ENCODE data around the gene DUSP18. TPM values are rescaled to one million over a fixed set of nuclear protein-coding genes. Genes with fewer than 3 reads are reported as not detected.
"Not testable (repeated sequence)": the region's sequence is repeated elsewhere in the genome, so short reads cannot be mapped to it uniquely, and the experiment has no call there.

The DUSP18 gene
- total and polyA plus RNA-seq, 2 experiments from 2014 or later = 7.7 to 7.9 TPM

DNA sequence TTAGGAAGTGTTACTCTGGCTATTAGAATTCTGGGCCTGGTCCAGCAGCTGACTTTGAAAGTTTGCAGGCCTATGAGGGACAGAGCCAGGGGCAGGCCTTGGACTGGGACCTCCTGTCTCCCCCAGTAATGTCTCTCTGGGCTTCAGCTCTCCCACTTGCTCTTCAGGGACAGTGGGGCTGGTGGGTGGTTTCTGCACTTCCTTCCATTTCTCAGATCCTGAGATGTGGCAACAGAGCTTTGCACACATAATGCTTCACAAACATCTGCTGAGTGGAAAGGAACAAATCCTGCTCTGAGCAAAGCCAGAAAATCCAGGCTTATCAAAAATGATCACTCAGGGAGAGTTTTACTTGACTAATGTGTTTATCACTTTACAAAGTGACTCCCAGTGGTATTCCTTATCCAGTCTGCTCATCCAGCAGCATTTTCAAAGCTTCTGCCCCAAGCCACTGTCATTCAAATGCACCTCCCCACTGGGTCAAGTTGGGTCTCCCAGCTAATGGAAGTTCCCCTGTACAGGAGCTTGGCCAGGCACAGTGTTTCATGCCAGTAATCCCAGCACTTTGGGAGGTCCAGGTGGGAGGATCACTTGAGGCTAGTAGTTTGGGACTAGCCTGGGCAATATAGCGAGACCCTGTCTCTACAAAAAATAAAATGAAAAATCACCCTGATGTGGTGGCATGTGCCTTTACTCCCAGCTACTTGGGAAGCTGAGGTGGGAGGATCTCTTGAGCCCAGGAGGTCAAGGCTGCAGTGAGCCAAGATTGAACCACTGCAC, 13.5 kb upstream of the DUSP18 start:
- H3K79me2 ChIP-seq = no peaks in the 10 kb centered on the region
- H3K4me1 ChIP-seq (ENCODE audit: insufficient read depth) = no peaks in the 10 kb centered on the region
- no peaks in the 10 kb centered on the region for H3K36me3 ChIP-seq (replicated peaks; ENCODE audit: insufficient read depth, low read depth)
- H4K20me1 ChIP-seq (ENCODE audit: insufficient read depth, poor library complexity, severe bottlenecking) = no peaks in the 10 kb centered on the region
- no peak overlapping the region for H2AFZ ChIP-seq
- H3K27me3 ChIP-seq = peaks cover 16% of the 10 kb centered on the region
- no peak for TF ChIP-seq EZH2phosphoT487 (IDR thresholded peaks at IDR 0.05; ENCODE audit: low read depth, severe bottlenecking, unreplicated experiment)
- no peak for TF ChIP-seq EZH2 (IDR thresholded peaks at IDR 0.05; ENCODE audit: borderline replicate concordance)
- TF ChIP-seq, protein P1, sequence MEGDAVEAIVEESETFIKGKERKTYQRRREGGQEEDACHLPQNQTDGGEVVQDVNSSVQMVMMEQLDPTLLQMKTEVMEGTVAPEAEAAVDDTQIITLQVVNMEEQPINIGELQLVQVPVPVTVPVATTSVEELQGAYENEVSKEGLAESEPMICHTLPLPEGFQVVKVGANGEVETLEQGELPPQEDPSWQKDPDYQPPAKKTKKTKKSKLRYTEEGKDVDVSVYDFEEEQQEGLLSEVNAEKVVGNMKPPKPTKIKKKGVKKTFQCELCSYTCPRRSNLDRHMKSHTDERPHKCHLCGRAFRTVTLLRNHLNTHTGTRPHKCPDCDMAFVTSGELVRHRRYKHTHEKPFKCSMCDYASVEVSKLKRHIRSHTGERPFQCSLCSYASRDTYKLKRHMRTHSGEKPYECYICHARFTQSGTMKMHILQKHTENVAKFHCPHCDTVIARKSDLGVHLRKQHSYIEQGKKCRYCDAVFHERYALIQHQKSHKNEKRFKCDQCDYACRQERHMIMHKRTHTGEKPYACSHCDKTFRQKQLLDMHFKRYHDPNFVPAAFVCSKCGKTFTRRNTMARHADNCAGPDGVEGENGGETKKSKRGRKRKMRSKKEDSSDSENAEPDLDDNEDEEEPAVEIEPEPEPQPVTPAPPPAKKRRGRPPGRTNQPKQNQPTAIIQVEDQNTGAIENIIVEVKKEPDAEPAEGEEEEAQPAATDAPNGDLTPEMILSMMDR (IDR thresholded peaks at IDR 0.05; ENCODE audit: poor library complexity) = no peak
- H3K9me2 ChIP-seq (replicated peaks; ENCODE audit: insufficient read depth) = no peaks in the 10 kb centered on the region
- H3K4me2 ChIP-seq = no peak overlapping the region
- H3K27ac ChIP-seq = no peak overlapping the region
- no peak for DNase-seq (ENCODE audit: low spot score)
- no peaks in the 10 kb centered on the region for H3K9me3 ChIP-seq (ENCODE audit: low read depth)
- H3K4me3 ChIP-seq = no peak overlapping the region
- WGBS (ENCODE audit: low lambda C conversion rate, missing lambda C conversion rate) = 86% methylated on average over 1 of the region's 1 CpG

DNA sequence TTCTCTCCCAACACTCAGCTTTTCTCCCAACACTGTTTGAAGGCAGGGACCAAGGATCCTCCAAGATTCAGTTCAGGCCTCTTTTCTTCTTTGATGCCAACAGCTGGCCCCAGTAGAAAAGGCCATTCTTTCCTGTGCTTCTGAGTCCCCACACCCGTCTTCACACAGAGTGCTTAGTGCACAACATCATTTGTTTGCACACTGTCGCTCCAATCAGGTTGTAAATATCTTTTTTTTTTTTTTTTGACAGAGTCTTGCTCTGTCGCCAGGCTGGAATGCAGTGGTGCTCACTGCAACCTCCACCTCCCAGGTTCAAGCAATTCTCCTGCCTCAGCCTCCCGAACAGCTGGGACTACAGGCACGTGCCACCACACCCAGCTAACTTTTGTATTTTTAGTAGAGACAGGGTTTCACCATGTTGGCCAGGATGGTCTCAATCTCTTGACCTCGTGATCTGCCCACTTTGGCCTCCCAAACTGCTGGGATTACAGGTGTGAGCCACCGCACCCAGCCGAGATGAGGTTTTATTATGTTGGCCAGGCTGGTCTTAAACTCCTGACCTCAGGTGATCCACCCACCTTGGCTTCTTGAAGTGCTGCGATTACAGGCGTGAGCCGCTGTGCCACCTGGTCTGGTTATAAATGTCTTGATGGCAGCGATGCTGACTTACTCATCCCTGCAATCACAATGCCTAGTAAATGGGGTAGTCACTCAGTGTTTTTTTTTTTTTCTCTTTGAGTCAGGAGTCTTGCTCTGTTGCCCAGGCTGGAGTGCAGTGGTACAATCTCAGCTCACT, 12.4 kb upstream of the DUSP18 start:
- H3K27ac ChIP-seq; H3K79me2 ChIP-seq; H3K4me2 ChIP-seq; H3K9me3 ChIP-seq (ENCODE audit: low read depth); H3K4me1 ChIP-seq (ENCODE audit: insufficient read depth); H3K9me2 ChIP-seq (replicated peaks; ENCODE audit: insufficient read depth); H4K20me1 ChIP-seq (ENCODE audit: insufficient read depth, poor library complexity, severe bottlenecking); H2AFZ ChIP-seq; DNase-seq (ENCODE audit: low spot score); H3K36me3 ChIP-seq (replicated peaks; ENCODE audit: insufficient read depth, low read depth); H3K4me3 ChIP-seq: not testable (repeated sequence)
- H3K27me3 ChIP-seq = peaks cover 16% of the 10 kb centered on the region
- 71% methylated on average over 12 of the region's 12 CpGs for WGBS (ENCODE audit: low lambda C conversion rate, missing lambda C conversion rate)

- not testable (repeated sequence) for H2AFZ ChIP-seq; DNase-seq (ENCODE audit: low spot score); H4K20me1 ChIP-seq (ENCODE audit: insufficient read depth, poor library complexity, severe bottlenecking); H3K36me3 ChIP-seq (replicated peaks; ENCODE audit: insufficient read depth, low read depth); H3K79me2 ChIP-seq; H3K4me3 ChIP-seq; H3K27ac ChIP-seq; H3K4me2 ChIP-seq; H3K9me3 ChIP-seq (ENCODE audit: low read depth); H3K27me3 ChIP-seq; H3K4me1 ChIP-seq (ENCODE audit: insufficient read depth); H3K9me2 ChIP-seq (replicated peaks; ENCODE audit: insufficient read depth)
- WGBS (ENCODE audit: low lambda C conversion rate, missing lambda C conversion rate) = 81% methylated on average over 3 of the region's 3 CpGs
Measured at GRCh38 chr22:30676565-30676964, 8.9 kb upstream of the DUSP18 start.

DNA sequence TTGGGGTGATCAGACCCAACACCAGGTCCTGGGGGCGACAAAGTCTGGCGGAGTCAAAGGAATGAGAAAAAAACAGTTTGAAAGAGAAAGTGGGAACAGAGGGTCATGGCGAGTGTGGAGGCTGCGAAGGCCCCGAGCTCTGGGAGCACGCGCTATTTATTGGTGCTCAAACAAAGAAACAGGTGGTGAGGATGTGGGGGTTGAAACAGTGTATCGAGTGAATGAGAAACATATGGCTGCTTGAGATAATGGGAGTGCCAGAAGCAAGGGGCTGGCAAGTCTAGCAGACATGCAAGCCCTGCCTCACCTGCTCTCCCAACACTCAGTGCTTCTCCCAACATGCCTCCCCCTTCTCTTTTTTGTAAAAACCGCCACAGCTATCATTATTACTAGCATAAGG, 7.8 kb upstream of the DUSP18 start:
- no peaks in the 10 kb centered on the region for H3K9me2 ChIP-seq (replicated peaks; ENCODE audit: insufficient read depth)
- H4K20me1 ChIP-seq (ENCODE audit: insufficient read depth, poor library complexity, severe bottlenecking) = no peaks in the 10 kb centered on the region
- no peak for TF ChIP-seq EZH2phosphoT487 (IDR thresholded peaks at IDR 0.05; ENCODE audit: low read depth, severe bottlenecking, unreplicated experiment)
- TF ChIP-seq, protein P1 (IDR thresholded peaks at IDR 0.05; ENCODE audit: poor library complexity) = no peak
- no peak for TF ChIP-seq EZH2 (IDR thresholded peaks at IDR 0.05; ENCODE audit: borderline replicate concordance)
- no peak for DNase-seq (ENCODE audit: low spot score)
- no peaks in the 10 kb centered on the region for H3K4me1 ChIP-seq (ENCODE audit: insufficient read depth)
- WGBS (ENCODE audit: low lambda C conversion rate, missing lambda C conversion rate) = 65% methylated on average over 9 of the region's 9 CpGs
- no peaks in the 10 kb centered on the region for H3K9me3 ChIP-seq (ENCODE audit: low read depth)
- no peak overlapping the region for H2AFZ ChIP-seq
- no peaks in the 10 kb centered on the region for H3K79me2 ChIP-seq
- no peaks in the 10 kb centered on the region for H3K36me3 ChIP-seq (replicated peaks; ENCODE audit: insufficient read depth, low read depth)
- peaks cover 7% of the 10 kb centered on the region for H3K27me3 ChIP-seq
- H3K27ac ChIP-seq = no peak overlapping the region
- no peak overlapping the region for H3K4me2 ChIP-seq
- H3K4me3 ChIP-seq = no peak overlapping the region

Measured in hepatocyte (in vitro differentiated cells).